NCI-H128 (cell line): ENCODE measurements around the gene APLNR.
"Not testable (repeated sequence)": the region's sequence is repeated elsewhere in the genome, so short reads cannot be mapped to it uniquely, and the experiment has no call there.

Experiments
- DNase-seq: peaks from one replicate; lab custom pipeline; 2025; ENCODE audit not compliant: unreplicated experiment; lab: John Stamatoyannopoulos, UW

APLNR gene

DNA sequence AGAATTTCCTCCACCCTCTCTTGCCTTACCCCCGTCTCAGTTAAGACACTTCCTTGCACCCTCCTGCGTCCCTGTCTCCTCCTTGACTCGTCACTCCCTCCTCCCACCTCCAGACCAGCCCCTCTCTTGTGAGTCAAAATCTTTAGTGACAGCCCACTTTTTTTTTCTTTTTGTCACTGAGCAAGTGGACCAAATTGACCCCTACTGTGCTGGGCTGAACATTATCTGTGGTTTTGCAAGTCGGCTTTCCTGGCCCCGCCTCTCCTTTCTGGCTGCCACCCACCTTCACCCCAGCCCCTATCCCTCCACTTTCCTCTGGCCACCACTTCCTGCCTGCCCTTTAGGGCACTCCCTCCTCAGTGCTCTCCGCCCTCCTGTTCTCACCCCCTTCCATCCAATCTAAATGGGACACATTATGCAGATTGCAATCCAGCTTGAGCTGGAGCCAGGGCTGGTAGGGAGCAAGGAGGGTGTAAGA lies at the start of gene APLNR:
Gene APLNR (minus strand): TSS at position 47 of the 478 bp plus-strand sequence. CDS start 246 bp downstream, outside the sequence.
- DNase-seq: no peak

DNA sequence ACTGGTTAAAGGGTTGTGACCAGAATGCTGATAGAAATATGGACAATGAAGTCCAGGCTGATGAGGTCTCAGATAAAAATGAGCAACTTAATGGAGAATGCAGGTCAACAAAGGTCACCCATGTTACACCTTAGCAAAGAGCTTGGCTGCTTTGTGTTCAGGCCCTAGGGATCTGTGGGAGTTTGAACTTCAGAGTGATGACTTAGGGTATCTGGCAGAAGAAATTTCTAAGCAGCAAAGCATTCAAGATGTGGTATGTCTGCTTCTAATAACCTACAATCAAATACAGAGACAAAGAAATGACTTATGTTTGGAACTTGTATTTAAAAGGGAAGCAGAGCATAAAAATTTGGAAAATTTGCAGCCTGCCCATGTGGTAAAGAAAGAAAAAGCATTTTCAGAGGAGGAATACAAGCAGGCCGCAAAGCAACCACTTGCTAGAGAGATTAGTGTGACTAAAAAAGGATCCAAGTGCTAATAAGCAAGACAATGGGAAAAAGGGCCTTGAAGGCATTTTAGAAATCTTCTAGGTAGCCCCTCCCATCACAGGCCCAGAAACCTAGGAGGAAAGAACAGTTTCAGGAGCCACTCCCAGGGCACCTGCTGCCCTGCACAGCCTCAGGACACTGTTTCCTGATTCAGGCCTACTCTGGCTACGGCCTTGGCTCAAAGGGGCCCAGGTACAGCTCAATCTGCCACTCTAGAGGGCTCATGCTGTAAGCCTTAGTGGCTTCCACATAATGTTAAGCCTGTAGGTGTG lies 46.4 kb upstream of the APLNR start:
- no peak for DNase-seq

DNA sequence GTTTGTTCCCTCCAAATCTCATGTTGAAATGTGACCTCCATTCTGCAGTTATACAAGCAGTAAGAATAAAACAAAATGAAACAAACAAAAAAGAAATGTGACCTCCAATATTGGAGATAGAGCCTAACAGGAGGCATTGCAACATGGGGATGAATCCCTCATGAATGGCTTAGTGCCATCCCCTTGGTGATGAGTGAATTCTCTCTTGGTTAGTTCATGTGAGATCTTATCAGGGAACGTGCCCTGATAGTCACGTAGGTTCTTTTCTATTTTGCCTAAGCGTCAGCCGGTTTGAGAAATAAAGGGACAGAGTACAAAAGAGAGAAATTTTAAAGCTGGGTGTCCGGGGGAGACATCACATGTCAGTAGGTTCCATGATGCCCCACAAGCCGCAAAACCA lies 44.5 kb upstream of the APLNR start:
- DNase-seq: not testable (repeated sequence)

DNA sequence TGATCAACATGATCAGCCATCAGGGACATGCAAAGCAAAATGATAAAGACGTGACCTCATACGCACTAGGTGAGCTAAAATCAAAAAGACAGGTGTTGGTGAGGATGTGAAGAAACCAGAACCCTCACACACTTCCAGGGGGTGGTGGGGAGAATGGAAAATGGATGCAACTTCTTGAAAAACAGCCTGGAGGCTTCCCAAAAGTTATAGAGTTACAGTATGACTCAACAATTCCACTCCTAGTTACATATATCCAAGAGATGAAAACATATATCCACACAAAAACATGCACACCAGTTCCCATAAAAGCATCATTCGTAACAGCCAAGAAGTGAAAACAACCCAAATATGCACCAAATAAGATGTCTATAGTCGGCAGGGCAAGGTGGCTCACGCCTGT lies 42.1 kb upstream of the APLNR start:
- DNase-seq: no peak

DNA sequence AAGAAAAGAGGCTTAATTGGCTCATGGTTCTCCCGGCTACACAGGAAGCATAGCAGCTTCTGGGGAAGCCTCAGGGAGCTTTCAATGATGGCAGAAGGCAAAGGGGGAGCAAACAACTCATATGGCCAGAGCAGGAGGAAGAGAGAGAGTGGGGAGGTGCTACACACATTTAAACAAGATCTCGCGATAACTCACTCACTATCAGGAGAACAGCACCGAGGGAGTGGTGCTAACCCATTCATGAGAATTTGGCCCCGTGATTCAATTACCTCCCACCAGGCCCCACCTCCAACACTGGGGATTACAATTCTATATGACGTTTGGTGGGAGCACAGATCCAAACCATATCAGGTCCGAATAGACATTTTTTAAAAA lies 41.7 kb upstream of the APLNR start:
- DNase-seq: no peak

DNA sequence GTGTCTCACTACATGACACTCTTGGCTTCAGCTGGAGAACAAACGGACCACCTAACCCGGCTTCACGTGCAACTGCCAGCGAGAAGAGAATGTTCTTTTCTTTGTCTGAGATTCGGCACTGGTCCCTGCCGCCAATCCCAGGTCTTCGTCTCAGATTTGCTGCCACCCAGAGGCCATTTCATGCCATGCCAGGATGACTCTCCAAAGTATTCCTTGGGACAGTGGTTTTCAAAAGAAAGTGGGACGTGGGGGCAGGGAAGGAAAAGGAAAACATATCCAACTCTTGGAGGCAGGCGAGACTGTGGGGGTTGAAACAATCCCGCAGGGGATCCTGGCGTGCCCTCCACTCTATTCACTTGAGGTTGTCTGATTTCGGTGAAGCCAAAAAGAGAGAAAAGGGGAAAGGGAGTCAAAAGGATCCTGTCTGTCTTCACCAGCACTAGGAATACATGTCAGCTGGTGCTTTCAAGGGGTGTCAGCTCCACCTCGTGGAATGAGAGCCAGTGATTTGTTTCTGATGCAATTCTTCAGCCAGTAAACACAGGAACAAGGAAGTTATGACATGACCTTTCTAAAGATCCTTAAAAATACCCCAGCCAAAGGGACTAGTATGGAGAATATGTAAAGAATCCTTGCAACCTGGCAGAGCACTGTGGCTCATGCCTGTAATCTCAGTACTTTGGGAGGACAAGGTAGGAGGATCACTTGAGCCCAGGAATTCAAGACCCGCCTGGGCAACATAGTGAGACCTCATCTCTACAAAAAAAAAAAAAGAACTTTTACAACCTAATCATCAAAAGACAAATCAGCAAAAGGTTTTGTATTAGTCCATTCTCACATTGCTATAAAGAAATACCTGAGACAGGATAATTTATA lies 41.0 kb upstream of the APLNR start:
- DNase-seq: peak; percentile 41

DNA sequence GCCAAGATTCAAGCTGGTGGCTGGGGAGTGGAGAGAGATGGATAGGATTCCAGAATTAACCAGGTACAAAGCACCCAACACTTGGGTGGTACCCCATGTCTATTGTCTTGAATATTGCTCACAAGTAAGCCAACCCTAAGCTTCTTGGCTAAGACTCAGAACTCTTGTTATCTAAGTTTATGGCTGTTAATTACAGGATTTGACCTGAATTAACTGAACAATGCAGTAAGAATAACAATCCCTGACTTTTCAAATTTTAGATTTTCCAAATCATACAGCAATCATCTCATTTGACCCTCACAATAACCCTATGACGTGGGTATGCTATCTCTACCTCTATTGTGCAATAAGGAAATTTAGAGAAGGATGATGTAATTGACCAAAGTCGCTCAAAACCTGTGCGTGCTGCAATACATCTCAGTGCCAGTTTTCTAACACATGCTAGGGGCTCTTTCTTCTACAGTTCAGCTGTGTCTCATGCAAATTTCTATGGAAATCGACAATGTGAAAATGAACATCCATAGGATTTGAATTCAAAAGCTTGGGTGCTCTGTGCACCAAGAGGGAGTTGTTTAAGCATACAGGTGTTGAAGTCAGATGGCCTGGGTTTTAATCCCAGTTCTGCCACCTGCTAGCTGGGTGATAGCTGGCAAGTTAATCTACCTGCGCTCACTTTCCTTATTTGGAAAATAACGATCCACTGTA lies 40.1 kb upstream of the APLNR start:
- no peak for DNase-seq

DNA sequence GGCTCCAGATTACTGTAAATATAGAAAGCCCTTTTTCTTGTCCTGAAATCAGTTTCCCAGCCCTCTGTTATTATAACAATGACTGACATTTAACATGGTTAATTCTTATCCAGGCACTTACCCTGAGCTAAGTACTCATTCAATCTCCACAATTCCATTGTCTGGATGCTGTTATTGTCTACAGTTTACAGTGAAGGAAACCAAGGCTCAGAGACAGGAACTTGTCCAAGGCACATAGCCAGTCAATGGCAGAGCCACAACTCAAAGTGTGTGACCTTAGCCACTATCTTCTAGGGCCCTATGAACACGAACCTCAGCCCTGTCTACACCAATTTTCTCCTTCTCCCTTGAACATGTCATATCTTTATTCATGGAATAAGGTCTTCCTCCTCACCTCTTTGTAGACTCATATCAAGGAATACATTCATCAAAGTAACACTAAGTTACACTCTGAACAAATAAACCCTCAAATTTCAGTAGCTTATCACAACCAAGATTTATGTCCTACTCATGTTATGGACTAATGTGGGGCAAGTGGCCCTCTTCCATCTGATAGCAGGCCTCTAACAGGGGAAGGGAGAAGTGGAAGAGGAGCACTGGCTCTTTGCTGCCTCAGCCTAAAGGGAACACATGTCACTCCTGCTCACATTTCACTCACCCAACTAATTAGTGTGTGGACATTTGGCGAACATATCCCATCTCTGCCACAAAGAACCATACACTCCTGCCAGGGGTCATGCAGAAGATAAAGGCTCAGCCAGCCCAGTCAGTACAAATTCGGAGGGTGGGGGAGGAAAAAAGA lies 39.3 kb upstream of the APLNR start:
- DNase-seq: no peak

DNA sequence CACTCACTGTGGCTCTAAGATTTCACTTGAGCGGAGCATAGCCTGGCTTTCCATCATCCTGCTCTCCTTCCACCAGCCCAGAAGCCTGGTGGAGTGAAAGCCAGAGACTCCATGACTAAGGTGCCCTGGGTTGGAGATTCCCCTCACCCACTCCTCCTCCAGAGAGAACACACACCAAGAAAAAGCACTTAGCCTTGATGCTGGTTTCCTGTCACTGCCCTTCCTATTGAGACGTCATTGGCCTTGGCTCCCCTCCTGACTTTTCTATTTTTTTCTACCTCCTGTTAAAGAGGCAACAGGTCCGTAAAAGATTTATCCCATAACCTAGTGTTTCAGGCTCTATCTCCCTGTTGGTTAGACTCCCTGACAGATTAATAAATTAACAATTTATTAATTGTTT lies 38.5 kb upstream of the APLNR start:
- no peak for DNase-seq

DNA sequence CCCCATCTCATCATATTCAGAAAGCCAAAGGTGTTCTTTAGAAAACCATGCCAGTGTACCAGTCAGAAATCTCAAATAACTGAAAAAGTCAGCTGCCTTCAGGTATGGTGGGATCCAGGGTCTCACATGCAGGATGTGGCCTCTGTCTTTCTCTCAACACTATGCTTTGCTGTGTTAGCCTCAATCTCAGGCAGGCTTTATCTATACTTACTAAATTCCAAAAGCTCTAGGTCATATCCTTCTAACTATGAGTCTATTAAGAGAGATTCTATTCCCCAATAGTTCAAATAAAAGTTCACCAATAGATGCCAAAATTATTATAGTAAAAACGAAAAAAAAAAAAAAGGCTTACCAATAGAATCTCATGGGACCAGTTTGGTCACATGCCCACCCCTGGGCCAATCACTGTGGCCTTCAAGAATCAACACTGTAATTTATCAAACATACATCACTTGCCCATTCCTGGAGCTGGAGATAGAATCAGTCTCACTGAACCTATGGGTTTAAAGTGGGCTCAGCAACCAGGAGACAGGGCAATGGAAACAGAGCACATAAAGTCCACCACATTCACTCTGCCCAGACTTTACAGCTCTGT lies 38.0 kb upstream of the APLNR start:
- DNase-seq: no peak

DNA sequence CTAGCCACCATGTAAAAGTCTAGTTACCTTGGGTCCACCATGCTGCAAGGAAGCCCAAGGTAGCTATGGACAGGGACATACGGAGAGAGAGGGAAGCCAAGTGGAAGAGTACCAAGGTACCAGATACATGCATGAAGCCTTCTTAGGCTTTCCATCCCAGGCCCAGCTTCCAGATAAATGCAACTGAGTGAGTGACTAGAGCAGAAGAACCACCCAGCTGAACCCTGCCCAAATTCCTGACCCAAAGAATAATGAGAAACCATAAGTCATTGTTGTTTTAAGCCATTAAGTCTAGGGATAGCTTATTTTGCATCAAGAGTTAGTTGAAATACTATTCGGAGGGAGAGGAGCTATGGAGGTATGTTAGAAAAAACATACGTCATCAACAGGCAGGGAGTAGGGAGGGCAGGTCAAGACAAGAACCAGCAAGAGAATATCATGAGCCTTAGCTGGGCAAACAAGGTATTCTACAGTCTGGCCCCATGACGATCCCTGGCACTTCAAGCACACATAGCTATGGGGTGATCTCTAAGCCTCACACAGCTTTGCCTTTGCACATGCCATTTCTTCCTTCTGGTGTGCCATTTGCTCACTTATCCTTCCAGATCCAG lies 36.5 kb upstream of the APLNR start:
- DNase-seq: no peak

DNA sequence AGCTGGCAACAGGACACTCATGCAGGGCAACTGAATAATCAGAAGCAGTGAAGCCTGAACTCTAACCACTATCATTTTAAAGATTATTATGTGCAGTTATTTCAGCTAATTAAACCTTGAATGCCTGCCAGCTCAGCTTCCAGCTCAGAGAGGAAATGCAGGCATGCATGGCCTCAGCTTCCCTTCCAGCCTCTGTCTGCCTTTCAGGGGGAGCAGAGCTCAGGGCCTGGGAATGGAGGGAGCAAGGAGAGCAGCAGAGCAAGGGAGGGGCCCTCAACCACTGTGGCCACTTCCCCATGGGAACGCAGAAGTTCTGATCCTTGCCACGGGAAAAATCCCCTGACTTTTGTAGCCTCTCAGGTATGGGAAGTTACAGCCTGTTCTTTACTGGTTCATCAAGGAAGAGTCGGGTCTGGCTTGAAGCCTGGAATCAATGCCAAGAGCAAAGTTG lies 32.5 kb upstream of the APLNR start:
- DNase-seq: no peak

DNA sequence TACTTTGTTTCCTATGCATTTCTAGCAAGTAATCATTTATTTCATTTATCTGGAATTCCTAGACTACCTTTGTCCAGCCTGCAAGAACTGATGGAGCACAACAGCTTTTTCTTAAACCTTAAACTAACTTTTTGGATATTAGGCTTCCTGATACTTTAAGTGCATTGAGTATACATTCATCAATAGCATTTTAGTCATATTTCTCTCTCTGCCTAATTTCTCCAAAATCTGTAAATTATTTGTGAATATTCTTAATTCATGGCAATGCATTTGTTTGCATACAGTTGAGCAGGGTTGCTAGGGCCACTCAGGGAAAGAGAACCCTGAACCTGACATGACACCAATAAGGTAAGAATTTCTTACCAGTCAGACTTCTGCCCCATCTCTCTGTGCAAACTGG lies 29.1 kb upstream of the APLNR start:
- no peak for DNase-seq

DNA sequence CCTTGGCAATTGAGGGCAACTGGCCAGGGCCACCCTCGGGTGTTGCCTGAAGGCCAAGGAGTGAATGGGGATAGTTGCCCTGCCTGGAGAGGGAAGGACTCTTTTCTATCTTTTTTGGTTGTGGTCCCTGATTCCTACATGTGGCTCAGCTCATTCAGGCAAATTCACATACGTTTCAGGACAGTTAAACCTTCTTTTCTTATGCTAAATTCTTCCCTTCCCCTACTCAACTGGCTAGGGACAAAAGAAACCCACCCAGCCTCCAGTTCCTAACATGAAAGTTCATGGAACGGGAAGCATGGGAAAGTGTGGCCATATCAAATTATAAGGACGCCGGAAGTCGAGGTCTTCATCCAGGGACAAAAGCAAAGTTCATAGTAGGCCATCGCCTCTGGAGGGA lies 26.3 kb upstream of the APLNR start:
- DNase-seq: no peak

DNA sequence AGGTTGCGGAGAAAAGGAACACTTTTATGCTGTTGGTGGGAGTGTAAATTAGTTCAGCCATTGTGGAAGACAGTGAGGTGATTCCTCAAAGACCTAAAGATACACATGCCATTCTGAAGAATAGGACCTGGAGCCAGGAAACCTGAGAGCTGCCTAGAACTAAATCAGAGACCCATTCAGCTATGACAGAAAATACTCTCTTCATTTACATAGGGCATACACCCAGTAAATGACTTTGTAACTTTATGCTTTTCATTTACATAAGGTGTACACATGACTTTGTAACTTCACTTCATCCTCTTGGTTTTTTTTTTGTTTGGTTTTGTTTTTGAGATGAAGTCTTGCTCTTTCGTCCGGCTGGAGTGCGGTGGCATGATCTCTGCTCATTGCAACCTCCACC lies 25.1 kb upstream of the APLNR start:
- no peak for DNase-seq

DNA sequence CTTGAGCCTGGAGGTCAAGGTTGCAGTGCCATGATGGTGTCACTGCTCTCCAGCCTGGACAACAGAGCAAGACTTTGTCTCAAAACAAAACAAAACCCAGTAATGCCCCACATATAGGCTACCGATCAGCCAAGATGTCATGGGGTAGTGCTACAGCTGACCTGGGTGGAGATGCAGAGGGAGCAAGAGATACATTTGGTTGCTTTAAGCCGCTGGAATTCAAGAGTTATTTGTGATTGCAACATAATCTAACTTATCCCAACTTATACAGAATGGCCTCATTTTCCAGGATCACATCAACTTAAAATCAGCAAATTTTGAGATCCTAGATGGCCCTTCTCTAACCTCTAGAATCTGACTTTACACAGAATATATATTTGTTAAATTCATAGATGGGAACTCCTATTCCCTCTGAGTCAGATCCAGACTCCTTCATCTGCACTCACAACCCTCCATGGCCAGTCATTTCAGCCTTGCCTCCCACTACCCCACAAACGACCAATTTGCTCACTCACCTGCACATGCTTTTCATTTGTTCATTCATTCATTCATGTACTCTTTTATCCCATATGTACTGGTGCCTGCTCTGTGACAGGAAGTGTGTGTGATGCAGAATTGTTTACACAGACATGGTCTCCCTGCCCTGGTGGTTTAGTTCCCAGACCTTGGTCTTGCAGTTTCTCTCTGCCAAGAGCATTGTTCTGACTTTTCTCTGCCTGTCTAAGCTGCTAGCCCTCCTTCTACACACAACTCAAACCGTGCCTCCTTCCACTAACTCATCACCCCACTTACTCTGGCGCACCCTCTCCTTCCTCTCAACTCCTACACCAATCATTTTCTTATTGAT lies 24.1 kb upstream of the APLNR start:
- no peak for DNase-seq

DNA sequence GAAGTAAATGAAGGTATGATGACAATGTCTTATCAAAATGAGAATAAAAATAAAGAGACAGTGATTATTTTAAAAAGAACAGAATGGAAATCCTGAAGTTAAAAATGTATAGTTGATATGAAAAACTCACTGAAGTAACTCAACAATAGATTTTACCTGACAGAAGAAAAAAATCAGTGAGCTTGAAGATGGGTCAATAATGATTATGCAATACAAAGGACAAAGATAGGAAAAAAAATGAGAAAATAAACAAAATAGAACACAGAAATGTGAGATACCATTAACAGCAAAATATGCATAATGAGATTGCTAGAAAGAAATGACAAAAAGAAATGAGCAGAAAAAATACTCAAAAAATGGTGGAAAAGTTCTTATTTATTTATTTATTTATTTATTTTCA lies 19.1 kb upstream of the APLNR start:
- no peak for DNase-seq

DNA sequence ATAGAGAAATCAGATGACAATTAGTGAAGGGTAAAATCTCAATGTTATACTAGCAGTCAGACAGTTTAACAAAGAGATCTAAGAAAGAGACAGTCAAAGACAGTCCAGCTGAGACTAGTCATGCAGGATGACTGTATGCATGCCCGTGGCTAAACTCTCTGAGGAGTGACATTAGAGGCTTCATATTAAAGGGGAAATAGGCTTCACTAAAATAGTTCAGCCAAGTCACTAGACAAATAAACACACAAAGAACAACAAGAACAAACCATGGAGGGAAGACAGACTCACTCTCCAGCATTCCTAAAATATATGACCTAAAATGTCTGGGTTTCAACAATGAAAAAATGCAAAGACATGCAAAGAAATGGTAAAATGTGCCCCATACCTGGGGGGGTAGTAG lies 18.6 kb upstream of the APLNR start:
- no peak for DNase-seq

DNA sequence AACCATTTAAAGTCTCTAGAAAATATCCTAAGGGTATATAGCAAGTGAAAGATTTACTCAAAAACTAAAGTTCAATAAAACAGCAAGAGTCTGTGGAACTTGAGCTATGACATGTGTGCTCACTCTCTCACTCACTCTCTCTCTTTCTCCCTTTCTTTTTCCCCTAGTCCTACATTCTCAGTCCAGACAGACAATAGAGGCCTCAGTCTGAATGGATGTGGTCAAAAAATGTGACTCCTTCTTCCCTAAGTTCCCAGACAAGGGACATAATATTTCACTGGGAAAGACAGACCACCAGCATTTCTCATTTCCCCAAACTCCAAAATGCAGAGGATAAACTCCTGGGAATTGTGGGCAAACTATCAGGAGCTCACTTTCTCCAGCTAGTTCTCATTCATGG lies 17.6 kb upstream of the APLNR start:
- DNase-seq: no peak
